ENCODE data around the gene TTC39B.

Gene TTC39B

GRCh38 chr9:15131094-15131493, 175.9 kb downstream of the TTC39B start:
- H3K27ac ChIP-seq = no peak overlapping the region
- no peak for TF ChIP-seq CTCF (conservative IDR thresholded peaks at IDR 0.05)

GRCh38 chr9:15127831-15128230, 179.2 kb downstream of the TTC39B start:
- TF ChIP-seq CTCF (conservative IDR thresholded peaks at IDR 0.05) = no peak
- no peak overlapping the region for H3K27ac ChIP-seq

GRCh38 chr9:15121630-15122029, 185.4 kb downstream of the TTC39B start:
- no peak overlapping the region for H3K27ac ChIP-seq
- no peak for TF ChIP-seq CTCF (conservative IDR thresholded peaks at IDR 0.05)

DNA sequence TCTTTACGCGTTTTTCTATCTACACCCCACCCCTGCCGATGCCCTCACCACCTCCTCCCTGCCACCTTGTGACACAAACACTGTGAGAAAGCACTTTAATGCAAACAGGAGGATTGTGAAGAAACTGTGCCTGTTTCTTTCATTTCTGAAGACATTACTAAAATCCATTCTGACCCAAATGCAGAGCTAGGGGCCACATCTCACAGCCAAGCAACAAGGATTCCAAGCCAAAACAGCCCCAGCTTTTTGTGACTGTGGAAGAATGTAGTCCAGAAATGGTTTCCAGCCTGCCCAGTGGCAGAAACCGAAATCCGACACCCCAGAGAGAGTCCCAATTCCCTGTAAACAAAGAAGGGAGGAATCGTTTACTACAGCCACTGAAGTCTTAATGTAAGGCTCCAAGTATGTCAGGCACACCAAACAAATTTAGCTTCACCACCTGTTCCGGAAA, 190.9 kb downstream of the TTC39B start:
- H3K27ac ChIP-seq = no peak overlapping the region

GRCh38 chr9:15115702-15116101, 191.3 kb downstream of the TTC39B start:
- no peak for TF ChIP-seq CTCF (conservative IDR thresholded peaks at IDR 0.05)
- no peak overlapping the region for H3K27ac ChIP-seq

More for the DNA sequence above, 190.9 kb downstream of the TTC39B start:
- TF ChIP-seq CTCF (conservative IDR thresholded peaks at IDR 0.05) = no peak

GRCh38 chr9:15115041-15115440, 192.0 kb downstream of the TTC39B start:
- TF ChIP-seq CTCF (conservative IDR thresholded peaks at IDR 0.05) = no peak
- no peak overlapping the region for H3K27ac ChIP-seq
